GM12874 (cell line): ENCODE data around the gene EIF5AL1.

Experiments
- CTCF ChIP-seq: IDR thresholded peaks from 2 replicates; pipeline ENCODE4 v1.5.1; 2011; ENCODE audit warnings: low read depth, mild to moderate bottlenecking, control low read depth, low read length, moderate library complexity; ENCODE audit not compliant: insufficient read depth

EIF5AL1 gene

GRCh38 chr10:79479283-79479909, 32.9 kb upstream of the EIF5AL1 start:
- no peak for TF ChIP-seq CTCF

GRCh38 chr10:79482304-79482703, 30.0 kb upstream of the EIF5AL1 start:
- no peak for TF ChIP-seq CTCF

- TF ChIP-seq CTCF = no peak
These were observed 29.6 kb upstream of the EIF5AL1 start for GRCh38 chr10:79482741-79483140.

- no peak for TF ChIP-seq CTCF
These were observed 29.0 kb upstream of the EIF5AL1 start for GRCh38 chr10:79483299-79483698.

GRCh38 chr10:79483948-79484347, 28.4 kb upstream of the EIF5AL1 start:
- TF ChIP-seq CTCF = no peak

GRCh38 chr10:79484476-79484875, 27.9 kb upstream of the EIF5AL1 start:
- no peak for TF ChIP-seq CTCF

GRCh38 chr10:79487296-79488194, 24.8 kb upstream of the EIF5AL1 start:
- peak; percentile 85 for TF ChIP-seq CTCF
